Activated CD4-positive, alpha-beta T cell treated with anti-CD3 and anti-CD28 coated beads, Interleukin-2, amount 10 ng/mL, durations not matched to agents 7 days and 5 days (primary cell): ENCODE data around the gene COMMD9. TPM values are rescaled to one million over a fixed set of nuclear protein-coding genes. Genes with fewer than 3 reads are reported as not detected.

Experiments
- CTCF ChIA-PET: fragments of 350-600 bp; sonication (Branson Sonifier 250); formaldehyde crosslinking; loops from one replicate; lab custom pipeline; 2021; ENCODE audit warnings: antibody characterized with exemption; lab: Charles Lee
- POLR2A ChIA-PET: fragments of 350-600 bp; sonication (Branson Sonifier 250); formaldehyde crosslinking; loops from one replicate; lab custom pipeline; 2021; ENCODE audit warnings: antibody characterized with exemption; lab: Charles Lee
- DNase-seq: peaks from one replicate; pipeline ENCODE4 v3.0.0-alpha.2; 2020
- H3K27ac Mint-ChIP-seq: one replicate; pipeline ENCODE4 v1.8.0; 2021; ENCODE audit warnings: mild to moderate bottlenecking, moderate library complexity, mixed read lengths
- H3K27me3 Mint-ChIP-seq: one replicate; pipeline ENCODE4 v1.8.0; 2021; ENCODE audit warnings: mixed read lengths
- H3K36me3 Mint-ChIP-seq: one replicate; pipeline ENCODE4 v1.8.0; 2021; ENCODE audit warnings: low read depth, mixed read lengths
- H3K4me1 Mint-ChIP-seq: one replicate; pipeline ENCODE4 v1.8.0; 2021; ENCODE audit warnings: mixed read lengths
- H3K4me3 Mint-ChIP-seq: one replicate; pipeline ENCODE4 v1.8.0; 2021; ENCODE audit warnings: mild to moderate bottlenecking, moderate library complexity, mixed read lengths
- H3K9me3 Mint-ChIP-seq: one replicate; pipeline ENCODE4 v1.8.0; 2021; ENCODE audit warnings: mixed read lengths
- total RNA-seq, 2 experiments: library from RNA; stranded (reverse); gene quantifications; one replicate each; pipeline ENCODE4 v1.2.3, GENCODE V29; 2021

Gene COMMD9
- total RNA-seq, 2 experiments from 2014 or later, result 47.1 to 52.8 TPM

DNA sequence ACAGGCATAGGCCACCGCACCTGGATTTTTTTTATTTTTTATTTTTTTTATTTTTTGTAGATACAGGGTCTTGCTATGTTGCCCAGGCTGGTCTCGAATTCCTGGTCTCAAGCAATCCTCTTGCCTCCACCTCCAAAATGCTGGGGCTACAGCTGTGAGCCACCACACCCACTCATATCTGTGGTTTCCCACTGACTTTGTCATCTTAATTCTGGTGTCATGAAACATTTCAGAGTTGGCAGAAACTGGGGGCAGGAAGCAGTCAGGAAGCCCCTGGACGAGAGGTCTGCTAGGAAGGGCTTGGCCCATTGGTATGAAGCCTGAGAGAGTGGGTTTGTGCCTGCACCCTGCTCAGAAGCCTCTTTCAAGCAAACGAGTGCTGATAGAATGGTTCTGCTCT is 49.1 kb downstream of the COMMD9 start:
- CTCF ChIA-PET, result no interaction called here
- no peaks in the 10 kb centered on the region for H3K36me3 Mint-ChIP-seq

DNA sequence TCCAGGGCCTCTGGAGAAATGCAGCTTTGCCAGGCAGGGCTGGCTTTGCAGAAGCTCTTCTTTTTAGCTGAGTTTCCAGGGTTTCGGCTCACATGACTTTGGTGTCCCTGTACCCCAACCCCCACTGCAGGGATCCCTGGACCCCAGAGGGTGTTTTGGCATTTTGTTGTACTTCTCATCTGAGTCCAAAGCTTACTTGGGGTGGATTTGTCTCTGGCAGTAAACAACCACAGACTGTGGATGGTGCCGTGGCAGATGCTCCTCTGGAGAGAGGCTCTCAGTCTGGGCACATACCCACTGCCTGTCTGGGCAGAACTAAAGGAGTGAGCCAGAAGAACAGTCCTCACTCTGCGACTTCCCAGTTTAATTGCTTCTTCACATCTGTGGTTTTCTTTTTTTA is 49.6 kb downstream of the COMMD9 start:
- Mint-ChIP-seq H3K4me1 (no peaks in the 10 kb centered on the region), H3K27ac (no peak overlapping the region), H3K9me3 (no peaks in the 10 kb centered on the region), H3K36me3 (no peaks in the 10 kb centered on the region), H3K4me3 (no peak overlapping the region), H3K27me3 (peaks cover 5% of the 10 kb centered on the region)
- DNase-seq, result no peak
- ChIA-PET CTCF (interaction anchor here (0.6 kb wide), 1 partner anchor 79 kb away, joined by 6 read pairs; no protein-coding TSS in a partner anchor), POLR2A (no interaction called here)

More for the DNA sequence above, 49.1 kb downstream of the COMMD9 start:
- peaks cover 5% of the 10 kb centered on the region for H3K27me3 Mint-ChIP-seq
- no peak overlapping the region for H3K4me3 Mint-ChIP-seq
- DNase-seq, result no peak
- POLR2A ChIA-PET, result no interaction called here
- H3K4me1 Mint-ChIP-seq, result no peaks in the 10 kb centered on the region
- H3K27ac Mint-ChIP-seq, result no peak overlapping the region
- H3K9me3 Mint-ChIP-seq, result no peaks in the 10 kb centered on the region

DNA sequence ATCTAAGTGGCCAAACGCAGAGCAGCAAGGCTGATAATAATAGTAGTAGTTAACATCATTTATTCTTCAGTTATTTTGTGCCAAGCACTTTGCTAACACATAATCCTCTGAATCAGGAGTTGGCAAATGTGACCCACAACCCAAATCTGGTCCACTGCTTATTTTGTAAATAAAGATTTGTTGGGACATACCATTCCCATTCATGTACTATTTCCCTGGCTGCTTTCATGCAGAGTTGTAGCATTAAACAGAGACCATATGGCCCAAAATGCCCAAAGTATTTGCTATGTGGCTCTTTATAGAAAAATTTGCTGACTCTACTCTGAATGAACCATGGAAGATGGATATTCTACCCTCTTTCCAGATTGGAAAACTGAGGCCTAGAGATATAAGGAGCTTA is 50.3 kb downstream of the COMMD9 start:
- peaks cover 5% of the 10 kb centered on the region for H3K27me3 Mint-ChIP-seq
- ChIA-PET CTCF (no interaction called here), POLR2A (no interaction called here)
- H3K36me3 Mint-ChIP-seq, result no peaks in the 10 kb centered on the region
- no peaks in the 10 kb centered on the region for H3K4me1 Mint-ChIP-seq
- H3K27ac Mint-ChIP-seq, result no peak overlapping the region
- H3K4me3 Mint-ChIP-seq, result no peak overlapping the region
- DNase-seq, result no peak
- H3K9me3 Mint-ChIP-seq, result no peaks in the 10 kb centered on the region

DNA sequence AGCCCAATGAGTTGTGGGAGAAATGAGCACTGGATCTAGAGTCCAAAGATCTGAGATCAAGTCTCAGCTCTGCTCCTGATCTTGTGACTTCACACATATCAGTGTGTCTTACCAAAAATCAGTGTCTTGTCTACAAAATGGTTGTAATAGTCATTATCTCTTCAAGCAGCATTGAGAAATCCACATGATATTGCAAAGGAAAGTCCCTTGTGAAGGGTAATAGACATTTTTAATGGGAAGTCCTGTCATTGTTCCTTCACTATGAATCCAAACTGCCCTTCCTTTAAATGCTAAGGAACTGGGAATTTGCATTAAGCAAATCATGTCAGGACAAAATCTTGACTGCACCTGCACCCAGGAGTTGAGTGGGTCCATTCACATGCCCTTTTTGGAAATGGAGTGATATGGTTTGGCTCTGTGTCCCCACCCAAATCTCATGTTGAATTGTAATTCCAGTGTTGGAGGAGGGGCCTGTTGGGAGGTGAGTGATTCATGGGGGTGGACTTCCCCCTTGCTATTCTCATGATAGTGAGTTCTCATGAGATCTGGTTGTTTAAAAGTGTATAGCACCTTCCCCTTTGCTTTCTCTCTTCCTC is 51.1 kb downstream of the COMMD9 start:
- no peak overlapping the region for H3K27ac Mint-ChIP-seq

DNA sequence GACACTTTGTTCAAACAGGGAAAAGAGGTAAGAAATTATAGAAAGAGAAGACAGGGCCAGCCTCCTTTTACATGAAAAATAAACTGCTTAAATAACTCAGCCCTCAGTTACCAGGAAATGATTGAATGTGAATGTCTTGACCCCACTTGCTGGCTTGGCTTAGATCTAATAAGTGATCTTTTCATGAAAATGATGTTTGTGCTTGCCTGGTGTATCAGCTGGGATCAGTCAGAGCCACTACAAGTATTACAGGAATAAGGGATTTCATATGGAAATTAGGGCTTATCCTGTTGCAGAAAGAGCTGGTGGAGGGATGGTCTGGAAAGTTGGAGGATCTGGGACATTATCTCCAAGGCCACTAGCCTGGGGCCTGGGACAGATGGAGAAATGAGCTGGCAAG is 51.8 kb downstream of the COMMD9 start:
- Mint-ChIP-seq H3K36me3 (no peaks in the 10 kb centered on the region), H3K27ac (no peak overlapping the region), H3K4me1 (no peaks in the 10 kb centered on the region), H3K27me3 (peaks cover 5% of the 10 kb centered on the region), H3K9me3 (no peaks in the 10 kb centered on the region), H3K4me3 (no peak overlapping the region)
- CTCF ChIA-PET, result no interaction called here
- DNase-seq, result no peak
- POLR2A ChIA-PET, result no interaction called here

More for the DNA sequence above, 51.1 kb downstream of the COMMD9 start:
- no peak overlapping the region for H3K4me3 Mint-ChIP-seq
- ChIA-PET POLR2A (no interaction called here), CTCF (no interaction called here)
- H3K36me3 Mint-ChIP-seq, result no peaks in the 10 kb centered on the region
- H3K4me1 Mint-ChIP-seq, result no peaks in the 10 kb centered on the region
- no peaks in the 10 kb centered on the region for H3K9me3 Mint-ChIP-seq
- DNase-seq, result no peak
- peaks cover 5% of the 10 kb centered on the region for H3K27me3 Mint-ChIP-seq

DNA sequence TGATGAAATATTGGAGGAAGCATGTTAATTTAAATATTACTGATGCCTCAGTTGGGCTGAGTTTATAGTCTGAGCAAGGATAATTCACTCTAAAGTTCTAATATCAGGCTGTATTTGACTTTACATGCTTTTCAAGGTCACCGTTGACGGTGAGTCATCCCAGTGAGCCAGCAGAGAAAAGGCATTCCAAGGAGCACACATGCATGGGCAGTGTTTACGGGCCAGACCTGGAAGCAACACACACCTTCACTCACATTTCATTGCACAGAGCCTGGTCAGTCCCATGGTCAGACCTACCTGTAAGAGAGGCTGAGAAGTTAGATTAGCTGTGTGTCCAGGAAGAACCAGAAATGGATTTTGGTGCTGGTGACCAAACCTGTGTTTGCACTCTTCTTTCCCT is 53.5 kb downstream of the COMMD9 start:
- DNase-seq, result no peak
- Mint-ChIP-seq H3K27ac (no peak overlapping the region), H3K4me1 (no peaks in the 10 kb centered on the region), H3K36me3 (no peaks in the 10 kb centered on the region), H3K27me3 (peaks cover 8% of the 10 kb centered on the region), H3K4me3 (no peak overlapping the region), H3K9me3 (no peaks in the 10 kb centered on the region)
- ChIA-PET POLR2A (no interaction called here), CTCF (no interaction called here)

DNA sequence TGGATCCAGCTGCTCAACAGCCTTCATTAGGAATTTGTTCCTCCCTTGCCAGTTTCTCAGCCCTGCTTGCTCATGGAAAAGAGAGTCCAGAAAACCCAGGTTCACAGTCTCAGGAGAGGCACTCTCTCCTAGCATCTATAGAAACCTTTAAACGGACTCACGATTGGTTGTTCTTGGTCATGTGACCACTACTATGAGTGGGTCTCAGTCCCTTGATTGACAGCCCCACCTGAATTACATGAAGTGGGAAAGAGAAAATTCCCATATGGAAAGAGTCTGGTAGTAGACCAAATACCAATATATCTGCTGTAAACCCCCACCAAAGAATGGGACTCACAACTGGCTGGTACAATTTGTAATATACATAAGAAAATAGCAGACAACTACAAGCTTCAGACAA is 54.4 kb downstream of the COMMD9 start:
- ChIA-PET CTCF (no interaction called here), POLR2A (no interaction called here)
- Mint-ChIP-seq H3K27me3 (peaks cover 8% of the 10 kb centered on the region), H3K9me3 (no peaks in the 10 kb centered on the region), H3K4me1 (no peaks in the 10 kb centered on the region), H3K4me3 (no peak overlapping the region), H3K27ac (no peak overlapping the region), H3K36me3 (no peaks in the 10 kb centered on the region)
- no peak for DNase-seq

DNA sequence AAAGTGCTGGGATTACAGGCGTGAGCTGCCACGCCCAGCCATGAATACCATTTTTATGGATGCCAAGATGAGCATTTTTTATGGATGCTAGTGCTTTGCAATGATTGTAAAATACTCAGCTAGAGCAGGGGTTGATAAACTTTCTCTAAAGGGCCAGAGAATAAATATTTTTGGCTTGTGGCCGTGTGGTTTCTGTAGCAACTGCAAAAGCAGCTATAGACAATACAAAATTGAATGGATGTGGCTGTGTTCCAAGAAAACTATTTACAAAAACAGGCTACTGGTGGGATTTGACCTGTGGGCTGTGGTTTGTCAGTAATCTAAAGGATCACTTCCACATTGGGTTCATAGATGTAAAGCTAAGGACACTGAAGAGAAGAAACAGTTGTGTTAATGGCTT is 56.0 kb downstream of the COMMD9 start:
- peaks cover 8% of the 10 kb centered on the region for H3K27me3 Mint-ChIP-seq
- no peak for DNase-seq
- no peaks in the 10 kb centered on the region for H3K36me3 Mint-ChIP-seq
- H3K4me1 Mint-ChIP-seq, result no peaks in the 10 kb centered on the region
- POLR2A ChIA-PET, result no interaction called here
- H3K9me3 Mint-ChIP-seq, result no peaks in the 10 kb centered on the region
- H3K4me3 Mint-ChIP-seq, result no peak overlapping the region
- CTCF ChIA-PET, result no interaction called here
- H3K27ac Mint-ChIP-seq, result no peak overlapping the region

DNA sequence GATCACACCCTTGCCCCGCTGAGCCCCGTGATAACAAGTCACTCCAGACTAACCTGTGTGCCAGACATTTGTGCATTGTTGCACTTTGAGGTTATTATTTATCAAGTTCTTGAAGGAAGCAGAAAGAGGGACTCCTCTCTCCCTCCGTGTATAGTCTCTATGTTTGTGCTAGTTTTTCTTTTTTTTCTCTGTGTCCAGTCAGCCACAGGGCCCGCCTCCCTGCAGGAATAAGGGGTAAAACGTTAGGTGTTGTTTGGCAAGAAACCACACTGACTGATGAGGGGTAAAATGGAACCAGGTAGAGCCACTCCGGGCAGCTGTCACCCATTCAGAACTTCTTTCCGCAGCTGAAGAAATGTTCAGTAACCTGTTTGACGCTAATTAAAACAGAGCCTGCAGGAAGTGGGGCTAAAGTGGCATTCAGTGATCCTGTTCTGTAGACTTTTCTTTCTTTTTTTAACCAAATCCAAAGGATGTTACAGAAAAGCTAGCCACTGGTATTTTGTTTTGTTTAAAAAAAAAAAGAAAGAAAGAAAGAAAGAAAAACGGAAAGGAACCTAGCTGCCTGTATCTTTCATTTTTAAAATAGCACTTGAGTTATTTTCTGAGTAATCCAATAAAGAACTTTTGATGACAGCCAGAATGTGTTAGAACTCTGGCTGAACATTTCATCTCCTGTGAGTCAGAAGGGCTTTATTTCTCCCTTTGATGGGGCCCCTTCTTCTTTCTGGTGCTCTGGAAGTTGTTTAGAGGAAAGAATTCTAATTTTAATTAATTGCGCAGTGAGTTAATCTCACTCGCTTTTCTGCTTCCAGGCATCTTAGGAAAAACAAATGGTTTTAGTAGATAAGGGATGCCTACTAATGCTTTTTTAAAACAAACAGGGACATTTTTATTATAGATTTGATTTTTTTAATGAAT is 58.2 kb downstream of the COMMD9 start:
- CTCF ChIA-PET, result no interaction called here
- Mint-ChIP-seq H3K9me3 (no peaks in the 10 kb centered on the region), H3K27me3 (peaks cover 5% of the 10 kb centered on the region), H3K36me3 (no peaks in the 10 kb centered on the region), H3K27ac (no peak overlapping the region), H3K4me3 (no peak overlapping the region), H3K4me1 (no peaks in the 10 kb centered on the region)
- POLR2A ChIA-PET, result no interaction called here
- no peak for DNase-seq

DNA sequence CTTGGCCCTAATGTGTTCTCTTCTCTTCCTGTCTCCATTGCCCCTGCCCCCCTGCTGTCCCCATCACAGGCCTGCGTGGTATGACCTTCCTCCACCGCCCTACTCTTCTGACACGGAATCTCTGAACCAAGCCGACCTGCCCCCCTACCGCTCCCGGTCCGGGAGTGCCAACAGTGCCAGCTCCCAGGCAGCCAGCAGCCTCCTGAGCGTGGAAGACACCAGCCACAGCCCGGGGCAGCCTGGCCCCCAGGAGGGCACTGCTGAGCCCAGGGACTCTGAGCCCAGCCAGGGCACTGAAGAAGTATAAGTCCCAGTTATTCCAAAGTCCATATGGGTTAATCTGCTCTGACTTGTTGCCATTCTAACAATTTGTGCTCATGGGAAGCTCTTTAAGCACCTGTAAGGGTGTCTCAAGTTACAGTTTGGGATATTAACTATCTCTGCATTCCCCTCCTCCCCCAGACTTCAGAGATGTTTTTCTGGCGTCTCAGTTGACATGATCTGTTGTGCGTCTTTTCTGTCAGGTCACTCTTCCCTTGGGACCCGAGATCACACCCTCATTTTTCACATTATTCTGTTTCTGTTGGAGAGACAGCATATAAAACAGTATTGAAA is 60.0 kb downstream of the COMMD9 start:
- no peaks in the 10 kb centered on the region for H3K9me3 Mint-ChIP-seq
- H3K36me3 Mint-ChIP-seq, result no peaks in the 10 kb centered on the region
- peaks cover 3% of the 10 kb centered on the region for H3K27me3 Mint-ChIP-seq
- no peaks in the 10 kb centered on the region for H3K4me1 Mint-ChIP-seq
- DNase-seq, result no peak
- H3K27ac Mint-ChIP-seq, result no peak overlapping the region
- ChIA-PET POLR2A (no interaction called here), CTCF (no interaction called here)
- H3K4me3 Mint-ChIP-seq, result no peak overlapping the region

DNA sequence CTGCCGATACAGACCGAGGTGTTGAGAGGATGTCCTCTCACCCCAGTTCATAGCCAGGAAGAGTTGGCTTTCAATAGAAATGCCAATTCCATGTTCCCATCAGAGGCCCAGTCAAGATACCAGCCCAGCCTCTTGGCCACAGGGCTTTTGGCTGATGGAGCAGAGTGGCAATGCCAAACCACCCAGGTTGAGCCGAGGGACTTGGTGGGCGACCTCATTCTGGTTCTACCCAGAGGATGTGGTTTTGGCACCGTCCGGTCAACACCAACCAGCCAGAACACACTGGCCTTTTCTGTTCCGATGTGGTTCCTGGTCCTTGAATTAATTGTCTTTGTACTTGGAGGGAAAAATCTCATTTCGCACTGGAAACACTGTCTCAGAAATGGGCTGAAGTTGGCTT is 60.5 kb downstream of the COMMD9 start:
- Mint-ChIP-seq H3K27me3 (peaks cover 3% of the 10 kb centered on the region), H3K4me3 (no peak overlapping the region), H3K36me3 (no peaks in the 10 kb centered on the region), H3K4me1 (no peaks in the 10 kb centered on the region), H3K27ac (no peak overlapping the region), H3K9me3 (no peaks in the 10 kb centered on the region)
- DNase-seq, result no peak
- POLR2A ChIA-PET, result no interaction called here
- CTCF ChIA-PET, result no interaction called here

DNA sequence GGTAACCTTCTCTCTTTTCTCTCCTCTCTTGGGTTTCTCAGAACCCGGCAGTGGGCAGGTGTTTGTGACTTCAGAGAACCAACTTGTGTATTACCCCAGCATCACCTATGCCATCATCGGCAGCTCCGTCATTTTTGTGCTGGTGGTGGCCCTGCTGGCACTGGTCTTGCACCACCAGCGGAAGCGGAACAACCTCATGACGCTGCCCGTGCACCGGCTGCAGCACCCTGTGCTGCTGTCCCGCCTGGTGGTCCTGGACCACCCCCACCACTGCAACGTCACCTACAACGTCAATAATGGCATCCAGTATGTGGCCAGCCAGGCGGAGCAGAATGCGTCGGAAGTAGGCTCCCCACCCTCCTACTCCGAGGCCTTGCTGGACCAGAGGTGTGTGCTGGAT is 62.2 kb downstream of the COMMD9 start:
- ChIA-PET CTCF (no interaction called here), POLR2A (no interaction called here)
- DNase-seq, result no peak
- Mint-ChIP-seq H3K36me3 (no peaks in the 10 kb centered on the region), H3K27ac (no peak overlapping the region), H3K4me1 (no peaks in the 10 kb centered on the region), H3K9me3 (no peaks in the 10 kb centered on the region), H3K4me3 (no peak overlapping the region), H3K27me3 (peaks cover 3% of the 10 kb centered on the region)

DNA sequence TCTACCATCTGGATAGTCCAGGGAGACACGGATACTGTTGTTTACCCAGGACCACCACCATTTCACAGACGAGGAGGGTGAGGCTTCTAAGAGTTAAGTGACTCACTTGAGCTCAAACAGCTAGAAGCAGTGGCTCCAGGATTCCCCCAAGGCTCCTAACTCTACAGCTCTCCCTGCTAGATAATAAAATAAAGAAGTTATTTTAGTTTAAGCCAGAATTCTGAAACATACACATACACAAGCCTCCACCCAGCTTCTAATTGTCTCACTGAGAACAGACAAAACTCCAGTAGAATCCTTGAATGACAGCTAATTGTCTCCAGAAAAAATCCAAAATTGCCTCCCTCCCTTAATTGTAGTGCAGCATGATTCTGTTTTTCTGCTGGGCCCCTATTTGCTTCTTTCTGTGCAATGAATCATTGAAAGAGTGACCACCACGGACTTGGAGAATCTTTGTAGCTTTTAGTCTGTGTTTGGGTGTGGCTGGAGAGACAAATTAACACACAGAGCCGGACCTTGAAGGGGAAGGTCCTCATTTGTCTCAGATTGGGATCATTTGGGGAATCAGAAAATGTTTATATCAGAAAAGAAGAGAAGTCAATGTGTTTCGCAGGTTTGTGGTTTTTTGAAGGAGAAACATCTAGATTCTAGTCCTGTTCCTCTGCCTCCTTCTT is 64.9 kb downstream of the COMMD9 start:
- no peak for DNase-seq
- Mint-ChIP-seq H3K27ac (no peak overlapping the region), H3K36me3 (no peaks in the 10 kb centered on the region), H3K4me3 (no peak overlapping the region), H3K4me1 (no peaks in the 10 kb centered on the region), H3K9me3 (peaks cover 6% of the 10 kb centered on the region), H3K27me3 (no peaks in the 10 kb centered on the region)
- ChIA-PET CTCF (interaction anchor here (0.7 kb wide), 1 partner anchor 610 kb away, joined by 3 read pairs; no protein-coding TSS in a partner anchor), POLR2A (no interaction called here)
